Smooth muscle cell of the coronary artery (primary cell): Measurements from ENCODE around the gene KIF5A. TPM values are rescaled to one million over a fixed set of nuclear protein-coding genes. Genes with fewer than 3 reads are reported as not detected.

ENCODE experiments used
- total RNA-seq: library from RNA; depleted of rRNA; stranded (reverse); fragments of >200 nt; gene quantifications from 2 replicates; pipeline ENCODE4 v1.2.3, GENCODE V29; 2014; ENCODE audit warnings: low replicate concordance

The KIF5A gene
- 0.15 and 0.23 TPM in 2 replicates for total RNA-seq

GRCh38 chr12:57549909-57550640 lies at the start of gene KIF5A:
KIF5A (plus strand) TSS chr12:57550044; CDS start chr12:57550272, 228 bp downstream.

GRCh38 chr12:57520053-57520818 lies 29.6 kb upstream of the KIF5A start, which contains the start of gene DDIT3:
DDIT3 (minus strand) TSS chr12:57520514; CDS start chr12:57517406, 3,108 bp downstream.

DNA sequence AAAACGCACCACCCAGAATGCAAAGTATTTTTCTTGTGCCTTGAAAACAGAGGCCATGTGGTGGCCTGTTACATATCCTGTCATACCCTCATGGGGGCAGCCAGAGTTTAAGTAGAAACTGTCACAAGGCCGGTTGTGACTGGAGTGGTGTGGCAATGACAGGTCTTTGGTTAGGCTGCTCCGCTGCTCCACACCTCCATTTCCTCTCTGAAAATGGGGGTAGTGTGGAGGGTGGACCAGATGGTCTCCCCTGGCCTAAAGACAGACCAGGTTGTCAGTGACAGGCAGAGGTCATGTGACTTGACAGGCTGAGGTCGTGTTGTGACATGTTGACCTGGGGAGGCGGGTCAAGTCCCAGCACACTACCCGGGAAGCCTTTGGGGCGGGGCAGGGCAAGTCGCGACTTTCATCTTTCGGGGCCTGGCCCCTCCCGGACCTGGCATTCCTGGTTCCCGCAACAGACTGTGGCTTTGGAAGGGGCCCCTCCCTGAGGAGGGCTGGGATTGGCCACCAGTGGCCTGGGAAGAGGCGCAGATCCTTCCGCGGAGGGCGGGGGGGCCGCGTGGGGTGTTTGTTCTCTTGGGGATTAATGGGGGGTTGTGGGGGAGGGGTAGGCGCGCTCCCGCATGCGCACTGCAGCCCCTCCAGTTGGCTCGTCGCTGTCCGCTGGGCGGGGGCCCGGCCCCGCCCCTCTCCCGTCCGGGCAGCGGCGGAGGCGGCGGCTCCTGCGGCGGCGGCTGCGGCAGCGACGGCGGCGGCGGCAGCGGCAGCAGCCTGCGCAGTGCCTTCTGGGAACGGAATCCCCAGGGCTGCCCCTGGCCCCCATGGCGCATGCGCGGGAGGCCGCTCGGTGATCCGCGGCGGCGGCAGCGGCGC lies 27.6 kb upstream of the KIF5A start, which contains the start of gene MBD6:
Gene MBD6, plus strand, starts transcription at position 814 of the 876 bp plus-strand sequence. CDS start 1,480 bp downstream, outside the sequence.

DNA sequence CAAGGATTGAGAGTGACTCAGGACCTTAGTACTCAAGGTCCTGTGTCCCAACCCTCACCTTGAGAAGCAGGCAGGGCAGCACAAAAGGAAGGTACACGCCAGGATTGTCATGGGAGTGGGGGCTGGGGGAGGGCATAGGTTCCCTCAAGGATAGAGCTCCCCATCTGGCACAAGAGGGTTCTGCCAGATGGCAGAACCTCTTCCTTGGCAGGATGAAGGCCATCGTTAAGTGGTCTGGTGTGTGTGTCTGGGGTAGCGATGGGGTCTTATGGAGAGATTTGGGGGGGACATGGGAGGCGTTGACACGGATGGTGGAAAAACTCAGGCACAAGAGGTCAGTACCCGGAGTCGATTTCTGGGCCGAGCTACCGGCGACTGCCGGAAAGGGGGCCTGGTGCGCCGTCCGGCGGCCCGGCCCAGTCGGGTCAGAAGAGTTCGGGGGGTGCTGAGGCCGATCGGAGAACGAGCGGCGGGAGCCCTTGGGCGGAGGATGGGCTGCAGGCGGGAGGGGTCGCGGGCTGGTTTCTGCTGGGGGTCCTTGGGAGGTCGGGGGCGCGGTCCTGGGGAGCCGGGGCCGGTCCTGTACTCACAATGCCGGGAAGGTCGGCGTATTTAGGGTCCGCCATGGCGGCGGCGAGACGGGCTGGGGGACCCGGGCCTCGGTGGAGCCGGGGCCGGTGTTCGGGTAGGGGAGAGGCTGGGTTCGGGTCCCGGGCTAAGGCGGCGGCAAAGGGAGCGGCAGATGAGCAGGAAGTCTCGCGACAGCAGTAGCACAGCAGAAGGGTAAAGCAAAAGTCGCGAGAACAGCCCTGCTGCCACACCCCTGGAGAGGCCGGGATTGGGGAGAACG lies 3.2 kb upstream of the KIF5A start, which contains the start of gene DCTN2:
Gene DCTN2, minus strand, starts transcription at position 755 of the 850 bp plus-strand sequence. Its CDS starts 129 bp downstream, at position 626.

DNA sequence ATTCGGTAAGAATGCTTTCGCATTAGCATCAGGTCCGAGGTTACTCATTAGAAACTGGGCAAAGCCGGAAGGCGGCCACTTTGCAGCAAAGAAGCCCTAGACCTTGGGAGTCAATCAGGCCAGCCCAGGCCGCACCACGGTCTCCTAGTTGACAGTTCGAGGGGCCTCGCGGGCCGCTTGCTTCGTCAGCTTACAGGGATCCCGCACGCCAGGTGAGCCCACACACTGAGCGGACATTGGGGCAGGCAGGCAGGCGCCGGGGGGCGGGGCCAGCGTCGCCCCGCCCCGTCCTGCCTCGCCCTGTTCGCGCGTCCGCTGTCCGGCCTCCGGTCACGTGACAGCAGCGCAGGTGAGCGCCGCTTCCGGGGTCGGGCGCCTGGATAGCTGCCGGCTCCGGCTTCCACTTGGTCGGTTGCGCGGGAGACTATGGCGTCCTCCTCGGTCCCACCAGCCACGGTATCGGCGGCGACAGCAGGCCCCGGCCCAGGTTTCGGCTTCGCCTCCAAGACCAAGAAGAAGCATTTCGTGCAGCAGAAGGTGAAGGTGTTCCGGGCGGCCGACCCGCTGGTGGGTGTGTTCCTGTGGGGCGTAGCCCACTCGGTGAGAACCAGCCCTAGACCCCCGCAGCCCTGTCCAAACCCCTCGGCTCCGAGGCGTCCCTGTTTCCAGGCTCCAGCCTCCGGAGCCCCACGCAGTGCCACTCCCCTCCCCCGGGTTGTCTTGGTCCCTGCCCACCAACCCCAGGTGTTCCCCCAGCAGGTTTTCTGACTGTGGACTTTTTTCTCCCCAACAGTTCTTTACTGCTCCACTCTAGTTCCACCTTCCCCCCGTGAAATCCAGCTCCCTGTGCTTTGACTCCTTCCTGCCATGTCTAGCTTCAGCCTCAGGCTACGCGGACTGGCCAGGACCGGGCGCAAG lies 41.3 kb downstream of the KIF5A start, which contains the start of gene PIP4K2C:
Gene PIP4K2C, plus strand, starts transcription at position 329 of the 918 bp plus-strand sequence. Its CDS starts 98 bp downstream, at position 427.

DNA sequence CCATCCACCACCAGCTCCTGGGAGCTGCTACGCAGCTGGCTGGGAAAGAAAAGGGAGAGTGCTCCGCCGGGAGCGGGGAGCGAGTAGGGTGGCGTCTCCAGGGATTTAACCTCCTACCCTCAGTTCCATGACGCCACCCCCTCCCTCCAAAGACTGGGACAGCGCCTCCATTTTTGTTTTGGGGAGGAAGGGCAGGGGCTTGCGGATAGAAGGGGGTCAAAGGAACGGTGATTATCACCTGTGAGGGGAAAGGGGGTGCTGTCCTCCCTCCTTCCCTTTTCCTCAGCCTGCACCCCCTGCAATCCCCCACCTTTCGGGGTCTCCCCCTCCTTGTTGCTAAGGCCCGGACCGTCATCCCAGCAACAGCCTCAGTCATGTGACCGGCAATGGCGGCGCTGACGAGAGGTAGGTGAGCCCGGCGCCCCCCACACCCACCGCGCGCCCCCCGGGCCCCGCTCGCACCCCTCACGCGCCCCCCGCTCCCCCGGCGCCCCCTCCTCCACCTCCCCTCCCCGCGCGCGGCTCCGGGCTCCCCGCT lies 54.7 kb downstream of the KIF5A start, which contains the start of gene DTX3:
Gene DTX3, plus strand, starts transcription at position 371 of the 538 bp plus-strand sequence. CDS start 1,694 bp downstream, outside the sequence.

GRCh38 chr12:57611108-57611826 lies 61.4 kb downstream of the KIF5A start, which contains the start of gene ARHGEF25:
ARHGEF25 (plus strand) TSS chr12:57611435; CDS start chr12:57611895, 460 bp downstream.

DNA sequence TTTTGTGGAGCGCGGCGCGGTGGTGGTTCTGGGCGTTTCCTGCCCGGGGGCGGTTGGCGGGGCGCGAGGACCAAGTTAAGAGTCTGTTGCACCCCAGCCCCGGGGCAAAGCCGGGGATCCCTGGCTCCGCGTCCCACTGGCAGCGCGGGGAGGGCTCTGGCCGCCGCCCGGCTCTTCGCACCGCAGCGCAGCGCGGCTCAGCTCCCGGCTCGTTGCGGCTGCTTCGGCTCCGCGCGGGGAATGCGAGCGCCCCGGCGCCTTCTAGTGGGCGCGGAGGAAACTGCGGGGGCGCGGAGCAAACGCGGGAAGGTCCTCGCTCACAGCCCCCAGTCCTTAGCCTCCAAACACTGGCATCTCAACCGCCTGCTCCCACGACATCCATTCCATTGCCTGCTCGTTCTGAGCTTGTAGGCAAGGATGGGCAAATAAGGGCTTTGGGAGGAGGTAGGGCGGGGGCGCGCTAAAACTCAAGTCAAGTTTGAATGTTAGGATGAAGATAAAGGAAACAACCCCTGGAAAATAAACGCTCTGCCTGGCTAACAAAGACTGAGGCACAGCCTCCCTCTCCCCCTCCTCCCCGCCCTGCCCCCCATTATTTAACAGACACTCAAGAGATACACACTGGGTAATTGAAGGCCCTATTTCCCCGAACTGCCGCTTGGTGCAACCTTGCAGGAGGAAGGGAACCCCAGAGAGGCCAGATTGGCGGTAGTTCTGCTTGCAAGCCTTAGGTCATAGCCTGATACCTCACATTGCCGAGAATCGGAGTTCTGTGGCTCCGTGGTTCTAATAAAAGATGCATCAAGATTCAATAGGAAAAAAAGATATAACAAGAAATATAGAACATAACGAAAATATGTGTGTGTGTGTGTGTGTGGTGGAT lies 83.4 kb downstream of the KIF5A start, which contains the start of gene B4GALNT1:
Gene B4GALNT1, minus strand, starts transcription at position 244 of the 883 bp plus-strand sequence. CDS start 1,069 bp downstream, outside the sequence.

Other genes starting within 250 kb of the KIF5A start
- 5.7 and 6.4 TPM in 2 replicates for gene R3HDM2, start 119.0 kb upstream of the KIF5A start, total RNA-seq
- not detected in 2 replicates for gene INHBC, start 115.3 kb upstream of the KIF5A start, total RNA-seq
- 1.3 and 2.5 TPM in 2 replicates for gene INHBE, start 94.7 kb upstream of the KIF5A start, total RNA-seq
- gene GLI1, start 90.3 kb upstream of the KIF5A start, total RNA-seq = 0.23 and 0.38 TPM in 2 replicates
- 0.30 TPM in 1 of 2 replicates, not detected in the other for gene ARHGAP9, start 70.2 kb upstream of the KIF5A start, total RNA-seq
- 146 and 254 TPM in 2 replicates for gene MARS1, start 62.0 kb upstream of the KIF5A start, total RNA-seq
- 44.0 and 89.6 TPM in 2 replicates for gene DDIT3, start 29.5 kb upstream of the KIF5A start, total RNA-seq
- 2.9 and 4.0 TPM in 2 replicates for gene MBD6, start 27.2 kb upstream of the KIF5A start, total RNA-seq
- gene DCTN2, start 2.9 kb upstream of the KIF5A start, total RNA-seq = 57.0 and 81.7 TPM in 2 replicates
- gene PIP4K2C, start 41.1 kb downstream of the KIF5A start, total RNA-seq = 5.9 and 13.3 TPM in 2 replicates
- gene DTX3, start 54.8 kb downstream of the KIF5A start, total RNA-seq = 6.4 and 8.5 TPM in 2 replicates
- 17.0 and 23.8 TPM in 2 replicates for gene ARHGEF25, start 61.4 kb downstream of the KIF5A start, total RNA-seq
- 1.3 and 5.6 TPM in 2 replicates for gene B4GALNT1, start 83.2 kb downstream of the KIF5A start, total RNA-seq
- 233 and 545 TPM in 2 replicates for gene OS9, start 144.1 kb downstream of the KIF5A start, total RNA-seq
- gene AGAP2, start 188.7 kb downstream of the KIF5A start, total RNA-seq = 0.23 and 0.30 TPM in 2 replicates
- gene TSPAN31, start 195.0 kb downstream of the KIF5A start, total RNA-seq = 59.8 and 69.0 TPM in 2 replicates
- 177 and 178 TPM in 2 replicates for gene CDK4, start 202.3 kb downstream of the KIF5A start, total RNA-seq
- gene MARCHF9, start 205.1 kb downstream of the KIF5A start, total RNA-seq = 3.4 and 4.7 TPM in 2 replicates
- gene CYP27B1, start 217.0 kb downstream of the KIF5A start, total RNA-seq = 0.68 TPM in 1 of 2 replicates, not detected in the other
- gene METTL1, start 222.1 kb downstream of the KIF5A start, total RNA-seq = 5.0 and 7.0 TPM in 2 replicates
- 7.8 and 8.5 TPM in 2 replicates for gene EEF1AKMT3, start 222.6 kb downstream of the KIF5A start, total RNA-seq
- gene TSFM, start 232.7 kb downstream of the KIF5A start, total RNA-seq = 6.7 and 16.8 TPM in 2 replicates